K562 (cell line): ENCODE data around the gene DUSP28. TPM values are rescaled to one million over a fixed set of nuclear protein-coding genes. Genes with fewer than 3 reads are reported as not detected.

Experiments used
- CHCHD3 ChIP-seq: fragments of 250-450 bp; sonication (Bioruptor Pico); IDR thresholded peaks from 2 replicates; pipeline ENCODE4 v2.1.2; 2022; ENCODE audit warnings: mild to moderate bottlenecking
- CREB1 ChIP-seq, 2 experiments: sonication (generic) in 1 of 2; formaldehyde crosslinking in 1 of 2; IDR thresholded peaks; 2 replicates each; pipeline versions ENCODE4 v1.6.1 to v1.8.0; 2012 to 2022; ENCODE audit warnings: inconsistent platforms in 1 of 2, mild to moderate bottlenecking in 1 of 2, missing genetic modification reagents in 1 of 2, moderate library complexity in 1 of 2
- GATA2 ChIP-seq: sonication (generic); formaldehyde crosslinking; IDR thresholded peaks from 2 replicates; pipeline ENCODE4 v1.4.0; 2020; ENCODE audit warnings: mild to moderate bottlenecking, missing genetic modification reagents
- HIVEP1 ChIP-seq: fragments of 250-450 bp; sonication (Bioruptor Pico); IDR thresholded peaks from 2 replicates; pipeline ENCODE4 v1.4.0; 2020; ENCODE audit warnings: mild to moderate bottlenecking
- HNRNPLL ChIP-seq: fragments of 200-400 bp; formaldehyde crosslinking; IDR thresholded peaks from 2 replicates; pipeline ENCODE4 v1.6.1; 2017; ENCODE audit warnings: low read length, low read depth, mild to moderate bottlenecking; ENCODE audit not compliant: poor library complexity, severe bottlenecking
- MECOM ChIP-seq: fragments of 250-450 bp; sonication (Bioruptor Pico); IDR thresholded peaks from 2 replicates; pipeline ENCODE4 v1.8.0; 2022; ENCODE audit warnings: inconsistent platforms
- PHTF2 ChIP-seq: fragments of 250-450 bp; sonication (Bioruptor Pico); IDR thresholded peaks from 2 replicates; pipeline ENCODE4 v1.5.0; 2021; ENCODE audit warnings: mild to moderate bottlenecking
- SAFB2 ChIP-seq: fragments of 200-400 bp; formaldehyde crosslinking; IDR thresholded peaks from 2 replicates; pipeline ENCODE4 v1.6.1; 2018; ENCODE audit warnings: borderline replicate concordance, low read length, low read depth, moderate library complexity; ENCODE audit not compliant: severe bottlenecking
- TEAD2 ChIP-seq: fragments of 450-650 bp; IDR thresholded peaks from 2 replicates; pipeline ENCODE4 v1.6.1; 2016; ENCODE audit warnings: missing genetic modification characterization, control low read depth, missing compliant biosample characterization
- ZNF830 ChIP-seq: fragments of 250-450 bp; sonication (Bioruptor Pico); IDR thresholded peaks from 2 replicates; pipeline ENCODE4 v1.5.0; 2021; ENCODE audit warnings: mild to moderate bottlenecking
- polyA plus RNA-seq, 8 experiments: library from polyadenylated mRNA; depleted of rRNA in 4 of 8; stranded (reverse) in 5 of 8; unstranded in 3 of 8; fragments of >200 nt; fragmentation: Nextera tagmentation in 2 of 8; fragmentation: Illumina TruSeq in 1 of 8; extraction: Ambion mirVana in 2 of 8; extraction: Trizol in 1 of 8; gene quantifications; 2 replicates each; pipeline versions ENCODE4 v1.2.1 to v1.2.3, GENCODE V29; 2011 to 2014; ENCODE audit warnings: inconsistent platforms in 1 of 8, missing spikeins in 1 of 8
- total RNA-seq, 7 experiments: library from RNA; depleted of rRNA in 6 of 7; stranded (reverse); fragments of >200 nt in 6 of 7; fragmentation: Illumina TruSeq in 2 of 7; extraction: Trizol in 2 of 7; gene quantifications; 2 replicates each; pipeline versions ENCODE4 v1.2.1 to v1.2.3, GENCODE V29; 2011 to 2021; ENCODE audit warnings: low replicate concordance in 1 of 7
- TF ChIP-seq, protein P1 (sequence below): fragments of 450-650 bp; IDR thresholded peaks from 2 replicates; pipeline ENCODE4 v1.6.1; 2016; ENCODE audit warnings: low read depth
- TF ChIP-seq, protein P2 (sequence below): fragments of 250-450 bp; sonication (Bioruptor Pico); IDR thresholded peaks from 2 replicates; pipeline ENCODE4 v1.4.0; 2020; ENCODE audit warnings: borderline replicate concordance
- TF ChIP-seq, protein P3 (sequence below): fragments of 250-450 bp; sonication (Bioruptor Pico); IDR thresholded peaks from 2 replicates; pipeline ENCODE4 v1.4.0; 2020; ENCODE audit warnings: mild to moderate bottlenecking, moderate library complexity

Gene DUSP28
- total and polyA plus RNA-seq, 9 of the 15 experiments (the other 6 are each of a cell fraction or from before 2014, with no cell fraction given) = 2.8 to 8.1 (median 4.2) TPM

DNA sequence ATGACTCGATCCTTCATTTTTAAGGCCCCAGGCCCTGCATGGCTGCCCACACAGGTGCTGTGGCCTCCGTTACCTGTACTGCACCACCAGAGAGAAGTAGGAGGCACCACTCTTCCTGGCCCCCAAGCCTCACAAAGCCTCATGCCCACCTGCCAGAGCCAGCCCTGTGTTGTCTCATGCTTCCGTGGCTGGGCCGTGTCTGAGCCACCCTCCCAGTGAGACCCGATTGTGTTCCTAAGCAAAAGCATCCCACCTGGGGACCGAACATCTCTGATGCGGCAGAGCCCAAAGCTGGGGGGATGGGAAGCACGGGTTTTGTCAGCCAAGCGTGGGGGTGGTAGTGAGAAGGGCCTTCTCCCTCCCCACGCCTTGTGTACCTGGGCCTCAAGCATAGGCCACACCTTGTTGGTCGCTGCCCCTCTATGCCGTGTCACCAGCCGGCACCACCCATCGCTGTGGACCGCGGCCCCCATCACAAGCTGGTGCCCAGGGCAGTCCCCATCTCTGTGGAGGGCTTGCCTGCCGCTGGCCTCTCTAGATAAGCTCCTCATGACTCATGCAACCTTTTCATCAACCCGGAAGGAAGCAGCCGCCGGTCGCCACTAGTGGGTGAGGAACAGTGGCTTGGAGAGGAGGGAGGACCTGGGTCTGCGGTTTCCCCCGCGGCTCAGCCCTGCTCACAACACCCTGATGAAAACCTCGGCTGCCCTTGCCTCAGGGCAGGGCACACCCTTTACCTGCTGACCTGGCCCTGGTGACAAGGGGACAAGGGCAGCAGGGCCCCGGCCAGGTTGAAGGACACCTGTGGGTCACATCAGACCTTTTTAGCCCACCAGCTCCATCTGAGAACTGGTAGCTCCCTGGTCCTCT, 5.4 kb downstream of the DUSP28 start (continued):
- TF ChIP-seq MECOM (CRISPR knock-in tag) (no peak), ZNF830 (CRISPR knock-in tag) (no peak), HIVEP1 (CRISPR knock-in tag) (peak; percentile 9; the same call in 1 of the 2 replicates), CREB1 (IDR thresholded peaks at IDR 0.05) (no peak), CREB1 (CRISPR knock-in tag; IDR thresholded peaks at IDR 0.05) (no peak; the same call in 1 of the 2 replicates), SAFB2 (no peak), GATA2 (CRISPR knock-in tag) (peak; percentile 53; the same call in 1 of the 2 replicates), TEAD2 (tag) (no peak), HNRNPLL (no peak), PHTF2 (no peak), CHCHD3 (no peak)
- TF ChIP-seq, protein P1, sequence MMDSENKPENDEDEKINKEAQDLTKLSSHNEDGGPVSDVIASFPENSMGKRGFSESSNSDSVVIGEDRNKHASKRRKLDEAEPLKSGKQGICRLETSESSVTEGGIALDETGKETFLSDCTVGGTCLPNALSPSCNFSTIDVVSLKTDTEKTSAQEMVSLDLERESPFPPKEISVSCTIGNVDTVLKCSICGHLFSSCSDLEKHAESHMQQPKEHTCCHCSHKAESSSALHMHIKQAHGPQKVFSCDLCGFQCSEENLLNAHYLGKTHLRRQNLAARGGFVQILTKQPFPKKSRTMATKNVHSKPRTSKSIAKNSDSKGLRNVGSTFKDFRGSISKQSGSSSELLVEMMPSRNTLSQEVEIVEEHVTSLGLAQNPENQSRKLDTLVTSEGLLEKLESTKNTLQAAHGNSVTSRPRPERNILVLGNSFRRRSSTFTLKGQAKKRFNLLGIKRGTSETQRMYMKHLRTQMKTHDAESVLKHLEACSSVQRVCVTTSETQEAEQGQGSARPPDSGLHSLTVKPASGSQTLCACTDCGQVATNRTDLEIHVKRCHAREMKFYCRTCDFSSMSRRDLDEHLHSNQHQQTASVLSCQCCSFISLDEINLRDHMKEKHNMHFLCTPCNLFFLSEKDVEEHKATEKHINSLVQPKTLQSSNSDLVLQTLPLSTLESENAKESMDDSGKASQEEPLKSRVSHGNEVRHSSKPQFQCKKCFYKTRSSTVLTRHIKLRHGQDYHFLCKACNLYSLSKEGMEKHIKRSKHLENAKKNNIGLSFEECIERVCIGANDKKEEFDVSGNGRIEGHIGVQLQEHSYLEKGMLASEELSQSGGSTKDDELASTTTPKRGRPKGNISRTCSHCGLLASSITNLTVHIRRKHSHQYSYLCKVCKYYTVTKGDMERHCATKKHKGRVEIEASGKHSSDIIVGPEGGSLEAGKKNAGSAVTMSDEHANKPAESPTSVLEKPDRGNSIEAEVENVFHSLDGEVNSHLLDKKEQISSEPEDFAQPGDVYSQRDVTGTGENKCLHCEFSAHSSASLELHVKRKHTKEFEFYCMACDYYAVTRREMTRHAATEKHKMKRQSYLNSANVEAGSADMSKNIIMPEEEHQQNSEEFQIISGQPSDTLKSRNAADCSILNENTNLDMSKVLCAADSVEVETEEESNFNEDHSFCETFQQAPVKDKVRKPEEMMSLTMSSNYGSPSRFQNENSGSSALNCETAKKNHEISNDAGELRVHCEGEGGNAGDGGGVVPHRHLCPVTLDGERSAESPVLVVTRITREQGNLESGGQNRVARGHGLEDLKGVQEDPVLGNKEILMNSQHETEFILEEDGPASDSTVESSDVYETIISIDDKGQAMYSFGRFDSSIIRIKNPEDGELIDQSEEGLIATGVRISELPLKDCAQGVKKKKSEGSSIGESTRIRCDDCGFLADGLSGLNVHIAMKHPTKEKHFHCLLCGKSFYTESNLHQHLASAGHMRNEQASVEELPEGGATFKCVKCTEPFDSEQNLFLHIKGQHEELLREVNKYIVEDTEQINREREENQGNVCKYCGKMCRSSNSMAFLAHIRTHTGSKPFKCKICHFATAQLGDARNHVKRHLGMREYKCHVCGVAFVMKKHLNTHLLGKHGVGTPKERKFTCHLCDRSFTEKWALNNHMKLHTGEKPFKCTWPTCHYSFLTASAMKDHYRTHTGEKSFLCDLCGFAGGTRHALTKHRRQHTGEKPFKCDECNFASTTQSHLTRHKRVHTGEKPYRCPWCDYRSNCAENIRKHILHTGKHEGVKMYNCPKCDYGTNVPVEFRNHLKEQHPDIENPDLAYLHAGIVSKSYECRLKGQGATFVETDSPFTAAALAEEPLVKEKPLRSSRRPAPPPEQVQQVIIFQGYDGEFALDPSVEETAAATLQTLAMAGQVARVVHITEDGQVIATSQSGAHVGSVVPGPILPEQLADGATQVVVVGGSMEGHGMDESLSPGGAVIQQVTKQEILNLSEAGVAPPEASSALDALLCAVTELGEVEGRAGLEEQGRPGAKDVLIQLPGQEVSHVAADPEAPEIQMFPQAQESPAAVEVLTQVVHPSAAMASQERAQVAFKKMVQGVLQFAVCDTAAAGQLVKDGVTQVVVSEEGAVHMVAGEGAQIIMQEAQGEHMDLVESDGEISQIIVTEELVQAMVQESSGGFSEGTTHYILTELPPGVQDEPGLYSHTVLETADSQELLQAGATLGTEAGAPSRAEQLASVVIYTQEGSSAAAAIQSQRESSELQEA = no peak
- TF ChIP-seq, protein P2, sequence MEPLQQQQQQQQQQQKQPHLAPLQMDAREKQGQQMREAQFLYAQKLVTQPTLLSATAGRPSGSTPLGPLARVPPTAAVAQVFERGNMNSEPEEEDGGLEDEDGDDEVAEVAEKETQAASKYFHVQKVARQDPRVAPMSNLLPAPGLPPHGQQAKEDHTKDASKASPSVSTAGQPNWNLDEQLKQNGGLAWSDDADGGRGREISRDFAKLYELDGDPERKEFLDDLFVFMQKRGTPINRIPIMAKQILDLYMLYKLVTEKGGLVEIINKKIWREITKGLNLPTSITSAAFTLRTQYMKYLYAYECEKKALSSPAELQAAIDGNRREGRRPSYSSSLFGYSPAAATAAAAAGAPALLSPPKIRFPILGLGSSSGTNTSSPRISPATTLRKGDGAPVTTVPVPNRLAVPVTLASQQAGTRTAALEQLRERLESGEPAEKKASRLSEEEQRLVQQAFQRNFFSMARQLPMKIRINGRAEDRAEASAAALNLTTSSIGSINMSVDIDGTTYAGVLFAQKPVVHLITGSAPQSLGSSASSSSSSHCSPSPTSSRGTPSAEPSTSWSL (CRISPR knock-in tag) = no peak
- TF ChIP-seq, protein P3, sequence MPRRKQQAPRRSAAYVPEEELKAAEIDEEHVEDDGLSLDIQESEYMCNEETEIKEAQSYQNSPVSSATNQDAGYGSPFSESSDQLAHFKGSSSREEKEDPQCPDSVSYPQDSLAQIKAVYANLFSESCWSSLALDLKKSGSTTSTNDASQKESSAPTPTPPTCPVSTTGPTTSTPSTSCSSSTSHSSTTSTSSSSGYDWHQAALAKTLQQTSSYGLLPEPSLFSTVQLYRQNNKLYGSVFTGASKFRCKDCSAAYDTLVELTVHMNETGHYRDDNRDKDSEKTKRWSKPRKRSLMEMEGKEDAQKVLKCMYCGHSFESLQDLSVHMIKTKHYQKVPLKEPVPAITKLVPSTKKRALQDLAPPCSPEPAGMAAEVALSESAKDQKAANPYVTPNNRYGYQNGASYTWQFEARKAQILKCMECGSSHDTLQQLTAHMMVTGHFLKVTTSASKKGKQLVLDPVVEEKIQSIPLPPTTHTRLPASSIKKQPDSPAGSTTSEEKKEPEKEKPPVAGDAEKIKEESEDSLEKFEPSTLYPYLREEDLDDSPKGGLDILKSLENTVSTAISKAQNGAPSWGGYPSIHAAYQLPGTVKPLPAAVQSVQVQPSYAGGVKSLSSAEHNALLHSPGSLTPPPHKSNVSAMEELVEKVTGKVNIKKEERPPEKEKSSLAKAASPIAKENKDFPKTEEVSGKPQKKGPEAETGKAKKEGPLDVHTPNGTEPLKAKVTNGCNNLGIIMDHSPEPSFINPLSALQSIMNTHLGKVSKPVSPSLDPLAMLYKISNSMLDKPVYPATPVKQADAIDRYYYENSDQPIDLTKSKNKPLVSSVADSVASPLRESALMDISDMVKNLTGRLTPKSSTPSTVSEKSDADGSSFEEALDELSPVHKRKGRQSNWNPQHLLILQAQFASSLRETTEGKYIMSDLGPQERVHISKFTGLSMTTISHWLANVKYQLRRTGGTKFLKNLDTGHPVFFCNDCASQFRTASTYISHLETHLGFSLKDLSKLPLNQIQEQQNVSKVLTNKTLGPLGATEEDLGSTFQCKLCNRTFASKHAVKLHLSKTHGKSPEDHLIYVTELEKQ (CRISPR knock-in tag) = no peak
